H1 (cell line): ENCODE data around the gene IP6K1.

Experiments used
- CTCF ChIP-seq, 3 experiments: IDR thresholded peaks; 1 replicate in 2 of 3; 2 replicates in 1 of 3; pipeline versions ENCODE4 v1.5.1 to v1.6.1; 2011; ENCODE audit warnings: low read length in 3 of 3, mild to moderate bottlenecking in 3 of 3, inconsistent platforms in 2 of 3, low read depth in 1 of 3, moderate library complexity in 1 of 3; ENCODE audit not compliant: insufficient read depth in 1 of 3; ENCODE audit errors: control extremely low read depth in 1 of 3
- EP300 ChIP-seq, 2 experiments: IDR thresholded peaks; 1 replicate in 1 of 2; 2 replicates in 1 of 2; pipeline ENCODE4 v1.6.1; 2011 to 2012; ENCODE audit warnings: low read depth in 2 of 2, low read length in 2 of 2, mild to moderate bottlenecking in 2 of 2, borderline replicate concordance in 1 of 2, inconsistent platforms in 1 of 2, moderate library complexity in 1 of 2
- EZH2 ChIP-seq: fragments of 200-600 bp; sonication (generic); IDR thresholded peaks from 2 replicates; pipeline ENCODE4 v1.7.1; 2012; ENCODE audit warnings: low read depth, mild to moderate bottlenecking, moderate library complexity, low read length, inconsistent platforms; ENCODE audit not compliant: severe bottlenecking
- HDAC2 ChIP-seq, 2 experiments: fragments of 300-600 bp in 1 of 2; sonication (generic) in 1 of 2; IDR thresholded peaks; 2 replicates each; pipeline ENCODE4 v1.6.1; 2011 to 2012; ENCODE audit warnings: low read depth in 2 of 2, low read length in 2 of 2, mild to moderate bottlenecking in 2 of 2, moderate library complexity in 2 of 2, borderline replicate concordance in 1 of 2, inconsistent platforms in 1 of 2

- no peak for TF ChIP-seq CTCF (IDR thresholded peaks at IDR 0.05; ENCODE audit: control extremely low read depth in 1 of 3, insufficient read depth in 1 of 3, low read depth in 1 of 3, low read length in 3 of 3)
- TF ChIP-seq HDAC2 (IDR thresholded peaks at IDR 0.05; ENCODE audit: borderline replicate concordance in 1 of 2, low read depth in 2 of 2, low read length in 2 of 2), result no peak
- no peak for TF ChIP-seq EZH2
- TF ChIP-seq EP300 (IDR thresholded peaks at IDR 0.05; ENCODE audit: borderline replicate concordance in 1 of 2, low read depth in 2 of 2, low read length in 2 of 2), result no peak
These were observed 1.7 kb upstream of the IP6K1 start for GRCh38 chr3:49788056-49788455.
